A549 (cell line): ENCODE data around the gene AIMP2. TPM values are rescaled to one million over a fixed set of nuclear protein-coding genes. Genes with fewer than 3 reads are reported as not detected.

Source experiments
- ATAC-seq, 2 experiments: fragments of 200-7000 bp in 1 of 2; fragments of >200 bp in 1 of 2; cut with Nextera tagmentation in 1 of 2; cut with Tn5 transposase in 1 of 2; 3 replicates each; pipeline versions ENCODE4 v1.8.0 to v1.9.1; 2018 to 2020; ENCODE audit warnings: mild to moderate bottlenecking in 1 of 2, moderate library complexity in 1 of 2
- CTCF ChIA-PET: fragments of 300-600 bp; sonication (Branson Sonifier 250); formaldehyde crosslinking; extraction: SDS; loops from one replicate; lab custom pipeline; 2021; ENCODE audit warnings: antibody characterized with exemption, inconsistent platforms; lab: Yijun Ruan, JAX
- POLR2A ChIA-PET: fragments of 350-600 bp; formaldehyde crosslinking; extraction: SDS; loops from one replicate; lab custom pipeline; 2021; ENCODE audit warnings: antibody characterized with exemption, inconsistent platforms; lab: Yijun Ruan, JAX
- DNase-seq, 2 experiments: peaks; one replicate each; pipeline versions ENCODE4 v3.0.0 to v3.0.0-alpha.2; 2011 to 2016; ENCODE audit warnings: low read depth in 1 of 2, low spot score in 1 of 2
- FAIRE-seq: peaks from 2 replicates; lab custom pipeline; 2011; peaks lifted over from hg19 to GRCh38; lab: Jason Lieb, UNC
- H3K27ac ChIP-seq, 2 experiments: fragments of >200 bp; sonication (Bioruptor Twin); formaldehyde crosslinking; 3 replicates each; pipeline ENCODE4 v1.5.1; 2016 to 2017
- H3K4me1 ChIP-seq: fragments of >200 bp; sonication (Bioruptor Twin); formaldehyde crosslinking; 3 replicates; pipeline ENCODE4 v1.6.1; 2016
- H3K4me2 ChIP-seq: fragments of >200 bp; sonication (Bioruptor Twin); formaldehyde crosslinking; 3 replicates; pipeline ENCODE4 v1.6.1; 2016
- H3K4me3 ChIP-seq: fragments of >200 bp; sonication (Bioruptor Twin); formaldehyde crosslinking; 3 replicates; pipeline ENCODE4 v1.5.1; 2016
- H3K9me3 ChIP-seq: fragments of >200 bp; sonication (Bioruptor Twin); formaldehyde crosslinking; 3 replicates; pipeline ENCODE4 v1.6.1; 2016
- ATOH8 ChIP-seq: fragments of 250-450 bp; sonication (Bioruptor Pico); IDR thresholded peaks from 2 replicates; pipeline ENCODE4 v1.5.0; 2020; ENCODE audit warnings: low read depth, mild to moderate bottlenecking, moderate library complexity
- CEBPB ChIP-seq, 2 experiments: fragments of >200 bp in 1 of 2; sonication (Bioruptor Twin) in 1 of 2; formaldehyde crosslinking in 1 of 2; IDR thresholded peaks; 2 replicates each; pipeline ENCODE4 v1.6.1; 2012 to 2016
- CHD4 ChIP-seq: fragments of 200-600 bp; sonication (generic); IDR thresholded peaks from 2 replicates; pipeline ENCODE4 v1.6.1; 2016; ENCODE audit warnings: antibody characterized with exemption, mild to moderate bottlenecking, borderline replicate concordance
- EHMT2 ChIP-seq: fragments of 200-600 bp; sonication (generic); IDR thresholded peaks from 2 replicates; pipeline ENCODE4 v1.6.1; 2016; ENCODE audit warnings: antibody characterized with exemption, low read depth, mild to moderate bottlenecking, moderate library complexity
- EP300 ChIP-seq, 2 experiments: fragments of >200 bp; sonication (Bioruptor Twin); formaldehyde crosslinking; IDR thresholded peaks; 2 replicates in 1 of 2; 3 replicates in 1 of 2; pipeline ENCODE4 v1.6.1; 2016 to 2017
- ESRRA ChIP-seq: fragments of 150-350 bp; IDR thresholded peaks from 2 replicates; pipeline ENCODE4 v1.6.1; 2014; ENCODE audit warnings: mild to moderate bottlenecking, low read length, borderline replicate concordance
- FOSB ChIP-seq: fragments of 250-450 bp; sonication (Bioruptor Pico); IDR thresholded peaks from 2 replicates; pipeline ENCODE4 v1.5.0; 2020; ENCODE audit warnings: mild to moderate bottlenecking, moderate library complexity
- HDAC2 ChIP-seq: fragments of 200-600 bp; sonication (generic); IDR thresholded peaks from 2 replicates; pipeline ENCODE4 v1.6.1; 2016
- HEYL ChIP-seq: fragments of 250-450 bp; sonication (Bioruptor Pico); IDR thresholded peaks from 2 replicates; pipeline ENCODE4 v1.8.0; 2021; ENCODE audit warnings: mild to moderate bottlenecking, moderate library complexity
- HMGXB4 ChIP-seq: fragments of 250-450 bp; sonication (Bioruptor Pico); IDR thresholded peaks from 2 replicates; pipeline ENCODE4 v1.5.0; 2021; ENCODE audit warnings: mild to moderate bottlenecking, moderate library complexity, borderline replicate concordance
- HOXA7 ChIP-seq: fragments of 250-450 bp; sonication (Bioruptor Pico); IDR thresholded peaks from 2 replicates; pipeline ENCODE4 v1.5.0; 2020; ENCODE audit warnings: mild to moderate bottlenecking, moderate library complexity
- HOXB5 ChIP-seq: fragments of 250-450 bp; sonication (Bioruptor Pico); IDR thresholded peaks from 2 replicates; pipeline ENCODE4 v1.5.0; 2020; ENCODE audit warnings: mild to moderate bottlenecking, moderate library complexity
- JUN ChIP-seq, 2 experiments: fragments of >200 bp; sonication (Bioruptor Twin); formaldehyde crosslinking; IDR thresholded peaks; 2 replicates in 1 of 2; 3 replicates in 1 of 2; pipeline ENCODE4 v1.6.1; 2016 to 2017
- KDM1A ChIP-seq: fragments of 200-600 bp; sonication (generic); IDR thresholded peaks from 2 replicates; pipeline ENCODE4 v1.6.1; 2016; ENCODE audit warnings: low read depth, mild to moderate bottlenecking
- KDM5A ChIP-seq: fragments of 200-600 bp; sonication (generic); IDR thresholded peaks from 2 replicates; pipeline ENCODE4 v1.6.1; 2016; ENCODE audit warnings: antibody characterized with exemption, mild to moderate bottlenecking
- POLR2A ChIP-seq: IDR thresholded peaks from 2 replicates; pipeline ENCODE4 v1.6.1; 2012; ENCODE audit warnings: mild to moderate bottlenecking, low read length
- RAD21 ChIP-seq, 2 experiments: fragments of >200 bp in 1 of 2; sonication (Bioruptor Twin) in 1 of 2; formaldehyde crosslinking in 1 of 2; IDR thresholded peaks in 1 of 2; conservative IDR thresholded peaks in 1 of 2; 2 replicates in 1 of 2; 3 replicates in 1 of 2; pipeline ENCODE4 v1.6.1; 2012 to 2018; ENCODE audit warnings: inconsistent platforms in 1 of 2
- RCOR1 ChIP-seq: fragments of 150-350 bp; IDR thresholded peaks from 2 replicates; pipeline ENCODE4 v1.6.1; 2014; ENCODE audit warnings: antibody characterized with exemption, low read length, low read depth
- RFX5 ChIP-seq: fragments of 450-650 bp; IDR thresholded peaks from 2 replicates; pipeline ENCODE4 v1.7.1; 2014; ENCODE audit warnings: antibody characterized with exemption, mild to moderate bottlenecking, moderate library complexity
- TFCP2L1 ChIP-seq: fragments of 250-450 bp; sonication (Bioruptor Pico); IDR thresholded peaks from 2 replicates; pipeline ENCODE4 v1.5.0; 2021; ENCODE audit warnings: mild to moderate bottlenecking
- WGBS: methylation state at CpG from one replicate; pipeline ENCODE4 v1.1.6; 2017; ENCODE audit errors: missing lambda C conversion rate; 5-methylcytosine and 5-hydroxymethylcytosine counted together
- polyA plus RNA-seq, 4 experiments: library from polyadenylated mRNA; depleted of rRNA in 3 of 4; stranded (reverse); fragments of >200 nt; fragmentation: RNase III in 1 of 4; extraction: RNeasy Plus Mini Kit Qiagen cat#74134 plus additional on column Dnase treatment in 1 of 4; gene quantifications; 2 replicates in 3 of 4; 3 replicates in 1 of 4; pipeline ENCODE4 v1.2.3, GENCODE V29; 2011 to 2017
- TF ChIP-seq, protein P1 (sequence below): fragments of >200 bp; sonication (Bioruptor Twin); formaldehyde crosslinking; IDR thresholded peaks from 2 replicates; pipeline ENCODE4 v1.6.1; 2016
- TF ChIP-seq, protein P2 (sequence below): IDR thresholded peaks from 2 replicates; pipeline ENCODE4 v1.6.1; 2012

The AIMP2 gene
- polyA plus RNA-seq, 2 of the 4 experiments (the other 2 are of a cell fraction), result 82.0 to 128 TPM

GRCh38 chr7:6023974-6024435 lies 14.9 kb downstream of the AIMP2 start:
- CTCF ChIA-PET, result interaction anchor here (1.7 to 2.5 kb wide), 3 partner anchors 22 to 82 kb away, joined by 4 to 7 read pairs (median 5); no protein-coding TSS in a partner anchor
- ATAC-seq (no peak), DNase-seq (no peak), FAIRE-seq (no peak)
- Histone ChIP-seq H3K9me3 (no peaks in the 10 kb centered on the region), H3K4me2 (no peak overlapping the region), H3K27ac (no peak overlapping the region), H3K4me3 (no peak overlapping the region), H3K4me1 (no peaks in the 10 kb centered on the region)
- 93% methylated on average over 7 of the region's 7 CpGs for WGBS
- TF ChIP-seq HOXA7 (no peak), RCOR1 (no peak)
- POLR2A ChIA-PET, result interaction anchor here (0.6 to 1.4 kb wide), 3 partner anchors 8 to 116 kb away, joined by 3 to 4 read pairs (median 3); partner anchors contain the start of genes AIMP2 and PMS2

DNA sequence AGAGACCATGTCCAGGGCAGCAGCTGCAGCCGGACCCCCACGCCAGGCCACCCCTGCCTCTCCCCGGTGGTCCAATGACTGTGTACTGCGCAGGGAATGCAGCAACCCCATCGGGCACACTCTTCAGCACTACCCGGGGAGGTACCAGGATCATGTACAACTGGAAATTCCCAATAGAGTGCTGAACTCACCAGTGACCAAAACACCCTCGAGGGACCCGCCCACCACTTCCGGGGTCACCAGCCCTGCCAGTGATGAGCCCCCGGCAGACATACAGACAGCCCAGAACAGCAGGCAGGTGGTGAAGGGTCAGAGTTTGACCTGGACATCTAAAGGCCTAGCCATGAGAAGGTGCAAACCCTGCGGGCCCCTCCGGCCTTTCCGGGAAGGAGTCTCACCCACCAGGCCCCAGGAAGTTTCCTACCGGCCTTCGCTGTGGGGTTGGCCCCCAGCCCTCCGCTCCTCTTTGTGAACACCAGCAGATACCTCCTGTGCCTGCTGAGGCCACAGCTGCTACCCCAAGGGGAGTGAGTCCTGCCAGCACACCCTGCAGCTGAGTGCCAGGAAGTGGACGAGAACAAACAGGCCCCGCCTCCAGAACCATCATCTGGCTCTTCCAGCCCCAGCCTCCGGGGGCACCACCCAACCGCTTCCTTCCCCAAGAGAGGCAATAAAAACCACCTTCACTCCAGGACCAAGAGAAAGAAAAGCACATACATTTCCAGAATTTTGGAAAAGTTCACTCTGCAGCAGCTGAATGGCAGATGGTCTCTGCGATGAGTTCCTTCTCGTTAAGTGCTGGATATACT lies 17.1 kb downstream of the AIMP2 start:
- H3K9me3 ChIP-seq, result no peaks in the 10 kb centered on the region
- ATAC-seq, result peak; percentile 89 to 90
- CTCF ChIA-PET, result interaction anchor here (0.8 to 1.8 kb wide), 4 partner anchors 20 to 296 kb away, joined by 3 to 6 read pairs (median 4); no protein-coding TSS in a partner anchor
- no peak for FAIRE-seq
- POLR2A ChIA-PET, result no interaction called here
- WGBS, result 80% methylated on average over 22 of the region's 22 CpGs
- TF ChIP-seq JUN (IDR thresholded peaks at IDR 0.05) (peak in 1 of 2 experiments; percentile 21; a peak in 1 of 5 replicates), RAD21 (conservative IDR thresholded peaks at IDR 0.05 in 1 of 2, IDR thresholded peaks at IDR 0.05 in 1 of 2) (peak in 1 of 2 experiments; percentile 21; a peak in 1 of 5 replicates), EP300 (IDR thresholded peaks at IDR 0.05) (no peak)
- peak overlapping the region in 1 of 2 experiments; percentile 49; a peak in 1 of 6 replicates for H3K27ac ChIP-seq
- peak; percentile 56 to 74 for DNase-seq
- H3K4me1 ChIP-seq, result no peaks in the 10 kb centered on the region
- no peak overlapping the region for H3K4me3 ChIP-seq
- H3K4me2 ChIP-seq, result no peak overlapping the region

- POLR2A ChIA-PET, result no interaction called here
- 83% methylated on average over 12 of the region's 12 CpGs for WGBS
- Histone ChIP-seq H3K27ac (no peak overlapping the region), H3K4me2 (no peak overlapping the region), H3K9me3 (no peaks in the 10 kb centered on the region)
- 0 out of 5 replicates have a peak, but pooled peaks of 1 of the 2 experiments have one; percentile 10 for TF ChIP-seq JUN (IDR thresholded peaks at IDR 0.05)
- TF ChIP-seq ESRRA, result no peak
- TF ChIP-seq, all 56 proteins: peak for 1
- CTCF ChIA-PET, result interaction anchor here (0.8 to 1.8 kb wide), 5 partner anchors 19 to 295 kb away, joined by 3 to 6 read pairs (median 4); no protein-coding TSS in a partner anchor
- ATAC-seq, result no peak; a peak in 1 of 6 replicates
- Histone ChIP-seq H3K4me3 (no peak overlapping the region), H3K4me1 (no peaks in the 10 kb centered on the region)
- DNase-seq, result no peak
- FAIRE-seq, result no peak
Observed at GRCh38 chr7:6026820-6027311, 17.8 kb downstream of the AIMP2 start.

GRCh38 chr7:6027806-6028365 lies 18.8 kb downstream of the AIMP2 start:
- no peak for ATAC-seq
- H3K4me1 ChIP-seq, result no peaks in the 10 kb centered on the region
- H3K4me3 ChIP-seq, result no peak overlapping the region
- no peak for DNase-seq
- H3K9me3 ChIP-seq, result no peaks in the 10 kb centered on the region
- TF ChIP-seq HDAC2 (no peak), EP300 (IDR thresholded peaks at IDR 0.05) (no peak), ATOH8 (CRISPR knock-in tag) (no peak), FOSB (no peak), TFCP2L1 (no peak), HOXB5 (no peak), HMGXB4 (no peak), CHD4 (no peak), RFX5 (no peak), ESRRA (no peak), CEBPB (IDR thresholded peaks at IDR 0.05) (no peak), KDM5A (no peak), EHMT2 (no peak), KDM1A (no peak), HEYL (CRISPR knock-in tag) (no peak), POLR2A (no peak), JUN (IDR thresholded peaks at IDR 0.05) (no peak)
- TF ChIP-seq, protein P1, sequence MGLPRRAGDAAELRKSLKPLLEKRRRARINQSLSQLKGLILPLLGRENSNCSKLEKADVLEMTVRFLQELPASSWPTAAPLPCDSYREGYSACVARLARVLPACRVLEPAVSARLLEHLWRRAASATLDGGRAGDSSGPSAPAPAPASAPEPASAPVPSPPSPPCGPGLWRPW, result no peak
- TF ChIP-seq, protein P2, sequence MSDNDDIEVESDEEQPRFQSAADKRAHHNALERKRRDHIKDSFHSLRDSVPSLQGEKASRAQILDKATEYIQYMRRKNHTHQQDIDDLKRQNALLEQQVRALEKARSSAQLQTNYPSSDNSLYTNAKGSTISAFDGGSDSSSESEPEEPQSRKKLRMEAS, result no peak
- no peak overlapping the region for H3K4me2 ChIP-seq
- 96% methylated on average over 1 of the region's 1 CpG for WGBS
- ChIA-PET POLR2A (no interaction called here), CTCF (interaction anchor here (1.2 to 1.8 kb wide), 2 partner anchors 31 to 79 kb away, joined by 5 to 6 read pairs; no protein-coding TSS in a partner anchor)
- no peak overlapping the region for H3K27ac ChIP-seq
- FAIRE-seq, result no peak
